ENCODE measurements around the gene PARS2.

PARS2 gene

GRCh38 chr1:54795356-54795665 is 31.0 kb upstream of the PARS2 start:
- H2AFZ ChIP-seq (ENCODE audit: low read length) = no peak overlapping the region
- H3K9me3 ChIP-seq (replicated peaks in 1 of 2; ENCODE audit: control insufficient read depth in 2 of 2, insufficient read depth in 1 of 2, low read depth in 1 of 2, low read length in 2 of 2) = no peaks in the 10 kb centered on the region
- H3K9ac ChIP-seq (ENCODE audit: low read depth, low read length, poor library complexity) = no peak overlapping the region
- no peaks in the 10 kb centered on the region for H3K36me3 ChIP-seq (replicated peaks in 1 of 2; ENCODE audit: control insufficient read depth in 2 of 2, insufficient read depth in 2 of 2, low read length in 2 of 2)
- H3K27me3 ChIP-seq (ENCODE audit: control insufficient read depth in 3 of 3, insufficient read depth in 3 of 3, low read depth in 1 of 3, low read length in 3 of 3) = peaks cover 0 to 37% (median 3%) of the 10 kb centered on the region in 3 experiments
- no peak overlapping the region for H2BK15ac ChIP-seq (ENCODE audit: low read length)
- H2BK12ac ChIP-seq (ENCODE audit: low read length) = no peak overlapping the region
- no peak overlapping the region for H3K18ac ChIP-seq (ENCODE audit: low read length)
- no peak overlapping the region for H3K27ac ChIP-seq (replicated peaks; ENCODE audit: low read length)
- H4K8ac ChIP-seq (ENCODE audit: low read depth, low read length) = no peak overlapping the region
- no peak for DNase-seq (ENCODE audit: low spot score)
- no peak overlapping the region for H2AK5ac ChIP-seq (ENCODE audit: low read depth, low read length)
- H3K14ac ChIP-seq (ENCODE audit: low read length) = no peak overlapping the region
- no peak overlapping the region for H3K4me2 ChIP-seq (ENCODE audit: insufficient read depth, low read length, poor library complexity, severe bottlenecking)
- no peak overlapping the region for H2BK120ac ChIP-seq (ENCODE audit: low read depth, low read length)
- no peak overlapping the region for H3K4me3 ChIP-seq (ENCODE audit: low read length in 2 of 2)
- H3K4ac ChIP-seq (ENCODE audit: low read length) = no peak overlapping the region
- H3K79me1 ChIP-seq (ENCODE audit: low read depth, low read length) = no peaks in the 10 kb centered on the region
- H3K23ac ChIP-seq (ENCODE audit: low read depth, low read length, poor library complexity) = no peak overlapping the region
- H4K91ac ChIP-seq (ENCODE audit: low read depth, low read length, poor library complexity) = no peak overlapping the region
- no CpG with 5 or more reads among the region's 4 CpGs for WGBS, 2 donors (ENCODE audit: extremely low coverage in 2 of 2, insufficient read length in 2 of 2, insufficient replicate concordance in 1 of 2)
- peaks cover 0 to 3% of the 10 kb centered on the region in 2 donors for H3K4me1 ChIP-seq (ENCODE audit: control insufficient read depth in 2 of 2, insufficient read depth in 1 of 2, low read depth in 1 of 2, low read length in 2 of 2)
- H2BK5ac ChIP-seq (ENCODE audit: low read length) = no peak overlapping the region

- Histone ChIP-seq H2BK15ac (ENCODE audit: low read length) (no peak overlapping the region), H2BK12ac (ENCODE audit: low read length) (no peak overlapping the region), H2BK120ac (ENCODE audit: low read depth, low read length) (no peak overlapping the region), H3K4me3 (ENCODE audit: low read length in 2 of 2) (no peak overlapping the region), H3K79me1 (ENCODE audit: low read depth, low read length) (no peaks in the 10 kb centered on the region), H3K23ac (ENCODE audit: low read depth, low read length, poor library complexity) (no peak overlapping the region), H3K27ac (replicated peaks; ENCODE audit: low read length) (no peak overlapping the region), H3K9me3 (replicated peaks in 1 of 2; ENCODE audit: control insufficient read depth in 2 of 2, insufficient read depth in 1 of 2, low read depth in 1 of 2, low read length in 2 of 2) (no peaks in the 10 kb centered on the region), H2BK5ac (ENCODE audit: low read length) (no peak overlapping the region), H3K18ac (ENCODE audit: low read length) (no peak overlapping the region), H3K14ac (ENCODE audit: low read length) (no peak overlapping the region), H2AK5ac (ENCODE audit: low read depth, low read length) (no peak overlapping the region), H4K91ac (ENCODE audit: low read depth, low read length, poor library complexity) (no peak overlapping the region), H3K4ac (ENCODE audit: low read length) (no peak overlapping the region), H3K27me3 (ENCODE audit: control insufficient read depth in 3 of 3, insufficient read depth in 3 of 3, low read depth in 1 of 3, low read length in 3 of 3) (peaks cover 0 to 30% (median 0%) of the 10 kb centered on the region in 3 experiments), H4K8ac (ENCODE audit: low read depth, low read length) (no peak overlapping the region), H3K36me3 (replicated peaks in 1 of 2; ENCODE audit: control insufficient read depth in 2 of 2, insufficient read depth in 2 of 2, low read length in 2 of 2) (no peaks in the 10 kb centered on the region), H2AFZ (ENCODE audit: low read length) (no peak overlapping the region), H3K4me1 (ENCODE audit: control insufficient read depth in 2 of 2, insufficient read depth in 1 of 2, low read depth in 1 of 2, low read length in 2 of 2) (peaks cover 0 to 3% of the 10 kb centered on the region in 2 donors), H3K9ac (ENCODE audit: low read depth, low read length, poor library complexity) (no peak overlapping the region), H3K4me2 (ENCODE audit: insufficient read depth, low read length, poor library complexity, severe bottlenecking) (no peak overlapping the region)
- no CpG with 5 or more reads among the region's 4 CpGs for WGBS, 2 donors (ENCODE audit: extremely low coverage in 2 of 2, insufficient read length in 2 of 2, insufficient replicate concordance in 1 of 2)
- no peak for DNase-seq (ENCODE audit: low spot score)
Observed at GRCh38 chr1:54794451-54795355, 30.4 kb upstream of the PARS2 start.

GRCh38 chr1:54792686-54793282 is 28.5 kb upstream of the PARS2 start:
- H2BK15ac ChIP-seq (ENCODE audit: low read length) = no peak overlapping the region
- no peak overlapping the region for H3K4me3 ChIP-seq (ENCODE audit: low read length in 2 of 2)
- no peak overlapping the region for H2BK5ac ChIP-seq (ENCODE audit: low read length)
- no peaks in the 10 kb centered on the region for H3K36me3 ChIP-seq (replicated peaks in 1 of 2; ENCODE audit: control insufficient read depth in 2 of 2, insufficient read depth in 2 of 2, low read length in 2 of 2)
- H4K91ac ChIP-seq (ENCODE audit: low read depth, low read length, poor library complexity) = no peak overlapping the region
- H3K27me3 ChIP-seq (ENCODE audit: control insufficient read depth in 3 of 3, insufficient read depth in 3 of 3, low read depth in 1 of 3, low read length in 3 of 3) = peaks cover 0 to 24% (median 0%) of the 10 kb centered on the region in 3 experiments
- no peak overlapping the region for H2AFZ ChIP-seq (ENCODE audit: low read length)
- H3K9me3 ChIP-seq (replicated peaks in 1 of 2; ENCODE audit: control insufficient read depth in 2 of 2, insufficient read depth in 1 of 2, low read depth in 1 of 2, low read length in 2 of 2) = no peaks in the 10 kb centered on the region
- H3K14ac ChIP-seq (ENCODE audit: low read length) = no peak overlapping the region
- no peak overlapping the region for H4K8ac ChIP-seq (ENCODE audit: low read depth, low read length)
- no peak for DNase-seq (ENCODE audit: low spot score)
- no peak overlapping the region for H2BK12ac ChIP-seq (ENCODE audit: low read length)
- no peak overlapping the region for H2AK5ac ChIP-seq (ENCODE audit: low read depth, low read length)
- no CpG with 5 or more reads among the region's 7 CpGs for WGBS, 2 donors (ENCODE audit: extremely low coverage in 2 of 2, insufficient read length in 2 of 2, insufficient replicate concordance in 1 of 2)
- no peak overlapping the region for H3K23ac ChIP-seq (ENCODE audit: low read depth, low read length, poor library complexity)
- H3K27ac ChIP-seq (replicated peaks; ENCODE audit: low read length) = no peak overlapping the region
- peaks cover 0 to 3% of the 10 kb centered on the region in 2 donors for H3K4me1 ChIP-seq (ENCODE audit: control insufficient read depth in 2 of 2, insufficient read depth in 1 of 2, low read depth in 1 of 2, low read length in 2 of 2)
- no peak overlapping the region for H2BK120ac ChIP-seq (ENCODE audit: low read depth, low read length)
- no peak overlapping the region for H3K9ac ChIP-seq (ENCODE audit: low read depth, low read length, poor library complexity)
- H3K18ac ChIP-seq (ENCODE audit: low read length) = no peak overlapping the region
- no peaks in the 10 kb centered on the region for H3K79me1 ChIP-seq (ENCODE audit: low read depth, low read length)
- no peak overlapping the region for H3K4ac ChIP-seq (ENCODE audit: low read length)
- no peak overlapping the region for H3K4me2 ChIP-seq (ENCODE audit: insufficient read depth, low read length, poor library complexity, severe bottlenecking)

GRCh38 chr1:54791880-54792522 is 27.7 kb upstream of the PARS2 start:
- no peak overlapping the region for H3K14ac ChIP-seq (ENCODE audit: low read length)
- peaks cover 0 to 3% of the 10 kb centered on the region in 2 donors for H3K4me1 ChIP-seq (ENCODE audit: control insufficient read depth in 2 of 2, insufficient read depth in 1 of 2, low read depth in 1 of 2, low read length in 2 of 2)
- H3K9ac ChIP-seq (ENCODE audit: low read depth, low read length, poor library complexity) = no peak overlapping the region
- no peak overlapping the region for H2AFZ ChIP-seq (ENCODE audit: low read length)
- H2BK5ac ChIP-seq (ENCODE audit: low read length) = no peak overlapping the region
- peaks cover 0 to 30% (median 0%) of the 10 kb centered on the region in 3 experiments for H3K27me3 ChIP-seq (ENCODE audit: control insufficient read depth in 3 of 3, insufficient read depth in 3 of 3, low read depth in 1 of 3, low read length in 3 of 3)
- no peak overlapping the region for H2BK12ac ChIP-seq (ENCODE audit: low read length)
- no peak overlapping the region for H4K91ac ChIP-seq (ENCODE audit: low read depth, low read length, poor library complexity)
- no peaks in the 10 kb centered on the region for H3K79me1 ChIP-seq (ENCODE audit: low read depth, low read length)
- H2BK120ac ChIP-seq (ENCODE audit: low read depth, low read length) = no peak overlapping the region
- H3K9me3 ChIP-seq (replicated peaks in 1 of 2; ENCODE audit: control insufficient read depth in 2 of 2, insufficient read depth in 1 of 2, low read depth in 1 of 2, low read length in 2 of 2) = no peaks in the 10 kb centered on the region
- H3K4me2 ChIP-seq (ENCODE audit: insufficient read depth, low read length, poor library complexity, severe bottlenecking) = no peak overlapping the region
- H3K23ac ChIP-seq (ENCODE audit: low read depth, low read length, poor library complexity) = no peak overlapping the region
- H2BK15ac ChIP-seq (ENCODE audit: low read length) = no peak overlapping the region
- no peak overlapping the region for H3K4me3 ChIP-seq (ENCODE audit: low read length in 2 of 2)
- H4K8ac ChIP-seq (ENCODE audit: low read depth, low read length) = no peak overlapping the region
- no CpG with 5 or more reads among the region's 13 CpGs for WGBS, 2 donors (ENCODE audit: extremely low coverage in 2 of 2, insufficient read length in 2 of 2, insufficient replicate concordance in 1 of 2)
- H3K4ac ChIP-seq (ENCODE audit: low read length) = no peak overlapping the region
- no peaks in the 10 kb centered on the region for H3K36me3 ChIP-seq (replicated peaks in 1 of 2; ENCODE audit: control insufficient read depth in 2 of 2, insufficient read depth in 2 of 2, low read length in 2 of 2)
- H3K18ac ChIP-seq (ENCODE audit: low read length) = no peak overlapping the region
- DNase-seq (ENCODE audit: low spot score) = no peak
- H3K27ac ChIP-seq (replicated peaks; ENCODE audit: low read length) = no peak overlapping the region
- no peak overlapping the region for H2AK5ac ChIP-seq (ENCODE audit: low read depth, low read length)
